ENCODE data around the gene ADGRD1.

The ADGRD1 gene

DNA sequence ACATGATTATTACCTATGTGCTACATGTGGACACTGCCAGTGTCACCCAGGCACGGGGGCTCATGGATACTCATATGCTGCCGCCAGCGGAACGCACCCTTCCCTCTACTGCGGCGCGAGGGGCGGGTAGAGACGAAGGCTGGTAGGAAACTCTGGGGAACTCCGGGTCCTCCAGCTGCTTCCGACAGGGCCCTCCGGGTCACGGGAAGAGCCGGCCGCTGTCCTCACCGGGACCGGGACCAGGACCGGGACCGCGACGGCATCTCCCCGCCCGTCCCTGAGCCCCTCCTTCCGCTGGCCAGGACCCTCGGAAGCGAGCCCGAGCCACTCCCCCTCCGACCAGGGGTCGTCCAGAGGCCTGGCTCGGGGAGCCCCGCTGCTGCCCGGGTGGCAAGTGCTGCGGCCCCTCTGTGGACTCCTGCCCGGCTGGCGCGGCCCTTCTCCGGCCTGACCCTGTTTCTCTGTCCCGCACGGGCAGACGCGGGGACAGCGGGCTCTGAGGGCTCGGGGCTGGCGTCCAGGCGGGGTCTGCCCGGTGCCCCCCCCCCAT, 209.6 kb downstream of the ADGRD1 start:
- no peak for TF ChIP-seq POLR2AphosphoS5 (IDR thresholded peaks at IDR 0.05; ENCODE audit: low read depth, low read length)
- TF ChIP-seq TAF1 (IDR thresholded peaks at IDR 0.05; ENCODE audit: borderline replicate concordance, insufficient read depth, low read length) = no peak
- TF ChIP-seq FOXP2 (optimal IDR thresholded peaks at IDR 0.05; ENCODE audit: borderline replicate concordance, extremely low read depth, extremely low read length, insufficient read depth) = no peak
- no peak for TF ChIP-seq SIN3A (IDR thresholded peaks at IDR 0.05; ENCODE audit: borderline replicate concordance, insufficient read depth, low read length)
- TF ChIP-seq, protein P1, sequence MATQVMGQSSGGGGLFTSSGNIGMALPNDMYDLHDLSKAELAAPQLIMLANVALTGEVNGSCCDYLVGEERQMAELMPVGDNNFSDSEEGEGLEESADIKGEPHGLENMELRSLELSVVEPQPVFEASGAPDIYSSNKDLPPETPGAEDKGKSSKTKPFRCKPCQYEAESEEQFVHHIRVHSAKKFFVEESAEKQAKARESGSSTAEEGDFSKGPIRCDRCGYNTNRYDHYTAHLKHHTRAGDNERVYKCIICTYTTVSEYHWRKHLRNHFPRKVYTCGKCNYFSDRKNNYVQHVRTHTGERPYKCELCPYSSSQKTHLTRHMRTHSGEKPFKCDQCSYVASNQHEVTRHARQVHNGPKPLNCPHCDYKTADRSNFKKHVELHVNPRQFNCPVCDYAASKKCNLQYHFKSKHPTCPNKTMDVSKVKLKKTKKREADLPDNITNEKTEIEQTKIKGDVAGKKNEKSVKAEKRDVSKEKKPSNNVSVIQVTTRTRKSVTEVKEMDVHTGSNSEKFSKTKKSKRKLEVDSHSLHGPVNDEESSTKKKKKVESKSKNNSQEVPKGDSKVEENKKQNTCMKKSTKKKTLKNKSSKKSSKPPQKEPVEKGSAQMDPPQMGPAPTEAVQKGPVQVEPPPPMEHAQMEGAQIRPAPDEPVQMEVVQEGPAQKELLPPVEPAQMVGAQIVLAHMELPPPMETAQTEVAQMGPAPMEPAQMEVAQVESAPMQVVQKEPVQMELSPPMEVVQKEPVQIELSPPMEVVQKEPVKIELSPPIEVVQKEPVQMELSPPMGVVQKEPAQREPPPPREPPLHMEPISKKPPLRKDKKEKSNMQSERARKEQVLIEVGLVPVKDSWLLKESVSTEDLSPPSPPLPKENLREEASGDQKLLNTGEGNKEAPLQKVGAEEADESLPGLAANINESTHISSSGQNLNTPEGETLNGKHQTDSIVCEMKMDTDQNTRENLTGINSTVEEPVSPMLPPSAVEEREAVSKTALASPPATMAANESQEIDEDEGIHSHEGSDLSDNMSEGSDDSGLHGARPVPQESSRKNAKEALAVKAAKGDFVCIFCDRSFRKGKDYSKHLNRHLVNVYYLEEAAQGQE (IDR thresholded peaks at IDR 0.05; ENCODE audit: insufficient read depth in 1 of 2, low read depth in 2 of 2, low read length in 2 of 2) = no peak

DNA sequence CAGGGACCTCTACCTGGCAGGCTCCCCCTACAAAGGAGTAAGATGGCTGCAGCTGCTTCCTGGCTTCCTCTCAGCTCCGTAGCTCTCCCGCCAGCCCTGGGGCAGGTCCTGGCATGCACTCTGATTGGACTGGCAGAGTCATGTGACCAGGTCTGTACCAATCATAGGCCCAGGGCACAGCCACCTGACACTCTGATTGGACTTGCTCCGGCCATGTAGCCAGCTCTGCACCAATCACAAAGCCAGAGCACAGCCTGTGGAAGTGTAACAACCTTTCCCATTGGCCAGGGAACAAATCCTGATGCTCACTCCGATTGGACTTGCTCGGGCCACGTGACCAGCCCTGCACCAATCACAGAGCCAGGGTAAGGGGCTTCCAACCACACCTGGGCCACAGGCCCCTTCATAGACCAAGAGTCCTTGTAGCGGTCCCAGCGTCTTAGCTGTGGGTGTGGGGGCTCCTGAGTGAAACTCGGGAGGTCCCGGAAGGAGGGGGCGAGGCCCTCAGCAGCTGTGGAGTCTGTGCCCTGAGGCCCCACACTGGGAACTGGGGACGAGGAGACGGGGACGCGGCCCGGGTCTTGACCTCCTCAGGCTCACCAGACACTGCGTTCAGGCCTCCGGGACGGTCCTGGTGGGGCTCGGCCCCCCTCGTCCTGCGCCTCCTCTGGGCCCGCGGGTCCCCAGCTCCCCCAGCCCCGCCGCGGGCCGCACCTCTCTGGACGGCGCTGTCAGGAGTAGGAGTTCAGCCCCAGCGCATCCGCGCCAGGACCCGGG, 210.6 kb downstream of the ADGRD1 start:
- no peak for TF ChIP-seq SIN3A (IDR thresholded peaks at IDR 0.05; ENCODE audit: borderline replicate concordance, insufficient read depth, low read length)
- TF ChIP-seq TAF1 (IDR thresholded peaks at IDR 0.05; ENCODE audit: borderline replicate concordance, insufficient read depth, low read length) = no peak
- TF ChIP-seq, protein P1 (IDR thresholded peaks at IDR 0.05; ENCODE audit: insufficient read depth in 1 of 2, low read depth in 2 of 2, low read length in 2 of 2) = no peak
- TF ChIP-seq FOXP2 (optimal IDR thresholded peaks at IDR 0.05; ENCODE audit: borderline replicate concordance, extremely low read depth, extremely low read length, insufficient read depth) = no peak
- TF ChIP-seq POLR2AphosphoS5 (IDR thresholded peaks at IDR 0.05; ENCODE audit: low read depth, low read length) = no peak

DNA sequence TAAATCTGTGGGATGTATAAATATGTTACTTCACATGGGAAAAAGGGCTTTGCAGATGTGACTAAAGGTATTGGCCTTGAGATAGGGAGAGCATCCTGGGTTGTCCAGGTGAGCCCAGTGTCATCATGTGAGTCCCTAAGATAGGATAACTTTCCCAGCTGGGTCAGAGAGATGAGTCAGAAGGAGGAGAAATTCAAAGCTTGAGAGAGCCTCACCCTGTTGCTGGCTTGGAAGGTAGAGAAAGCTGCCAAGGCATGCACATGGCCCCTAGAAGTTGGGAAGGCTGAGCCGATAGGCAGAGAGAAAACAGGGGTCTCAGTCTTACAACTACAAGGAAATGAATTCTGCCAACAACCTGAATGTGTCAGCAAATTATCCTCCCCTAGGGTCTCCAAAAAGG, 213.0 kb downstream of the ADGRD1 start:
- no peak for TF ChIP-seq POLR2AphosphoS5 (IDR thresholded peaks at IDR 0.05; ENCODE audit: low read depth, low read length)
- TF ChIP-seq, protein P1 (IDR thresholded peaks at IDR 0.05; ENCODE audit: insufficient read depth in 1 of 2, low read depth in 2 of 2, low read length in 2 of 2) = no peak
- no peak for TF ChIP-seq SIN3A (IDR thresholded peaks at IDR 0.05; ENCODE audit: borderline replicate concordance, insufficient read depth, low read length)
- no peak for TF ChIP-seq TAF1 (IDR thresholded peaks at IDR 0.05; ENCODE audit: borderline replicate concordance, insufficient read depth, low read length)
- no peak for TF ChIP-seq FOXP2 (optimal IDR thresholded peaks at IDR 0.05; ENCODE audit: borderline replicate concordance, extremely low read depth, extremely low read length, insufficient read depth)

DNA sequence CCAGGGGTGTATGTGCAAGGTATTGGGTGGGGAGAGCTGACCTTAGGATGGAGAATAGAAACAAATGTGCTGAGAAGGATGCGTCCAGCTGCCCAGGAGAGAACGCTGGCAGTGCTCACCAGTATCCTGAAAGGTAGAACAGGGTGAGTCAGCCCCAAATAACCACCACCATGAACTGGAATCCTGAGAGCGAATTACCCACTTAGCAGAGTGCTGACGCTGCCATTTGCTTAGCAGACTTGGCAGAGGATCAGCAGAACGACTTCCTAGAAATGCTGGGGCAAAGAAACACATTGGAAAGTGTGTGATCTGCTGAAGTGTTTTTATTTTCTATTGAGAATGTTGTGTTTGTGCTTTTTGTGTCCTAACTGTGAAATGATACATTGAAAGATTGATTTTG, 213.6 kb downstream of the ADGRD1 start:
- TF ChIP-seq, protein P1 (IDR thresholded peaks at IDR 0.05; ENCODE audit: insufficient read depth in 1 of 2, low read depth in 2 of 2, low read length in 2 of 2) = no peak
- TF ChIP-seq SIN3A (IDR thresholded peaks at IDR 0.05; ENCODE audit: borderline replicate concordance, insufficient read depth, low read length) (no peak), FOXP2 (optimal IDR thresholded peaks at IDR 0.05; ENCODE audit: borderline replicate concordance, extremely low read depth, extremely low read length, insufficient read depth) (no peak), TAF1 (IDR thresholded peaks at IDR 0.05; ENCODE audit: borderline replicate concordance, insufficient read depth, low read length) (no peak), POLR2AphosphoS5 (IDR thresholded peaks at IDR 0.05; ENCODE audit: low read depth, low read length) (no peak)

Data from PFSK-1 (cell line).